Esophagus muscularis mucosa (tissue), 3 donors: ENCODE measurements around the gene KRCC1.

Experiments used
- CTCF ChIP-seq, 3 experiments: fragments of 200-600 bp in 2 of 3; fragments of 450-650 bp in 1 of 3; sonication (generic) in 2 of 3; IDR thresholded peaks; one replicate each; pipeline ENCODE4 v1.5.1; 2017 to 2019; ENCODE audit warnings: antibody characterized with exemption in 3 of 3, mild to moderate bottlenecking in 2 of 3, moderate library complexity in 1 of 3
- EP300 ChIP-seq: sonication (generic); formaldehyde crosslinking; IDR thresholded peaks from one replicate; pipeline ENCODE4 v1.6.1; 2017; ENCODE audit warnings: antibody characterized with exemption

- TF ChIP-seq CTCF (IDR thresholded peaks at IDR 0.05), result no peak
- TF ChIP-seq EP300, result no peak
Observed at GRCh38 chr2:88027697-88028389, 27.7 kb downstream of the KRCC1 start.
